Right ventricle myocardium inferior (tissue), 1 donor: ENCODE results near the gene RAB11FIP5. TPM values are rescaled to one million over a fixed set of nuclear protein-coding genes. Genes with fewer than 3 reads are reported as not detected.
"Not testable (repeated sequence)": the region's sequence is repeated elsewhere in the genome, so short reads cannot be mapped to it uniquely, and the experiment has no call there.

Experiments used
- ATAC-seq: fragments of 200-7000 bp; cut with Tn5 transposase; one replicate; pipeline ENCODE4 v1.9.1; 2020; ENCODE audit warnings: mild to moderate bottlenecking, moderate library complexity
- DNase-seq: peaks from one replicate; pipeline ENCODE4 v3.0.0; 2021; ENCODE audit errors: missing footprints
- intact Hi-C: fragments of 100-400 bp; cut with DNase I; formaldehyde crosslinking; loops from one replicate; pipeline ENCODE4 v1.11.0; 2022
- total RNA-seq: library from RNA; stranded (reverse); fragmentation: NEBNext Ultra II Directional; extraction: Animal tissue kit (Norgen Biotek cat#: 25700); gene quantifications from one replicate; pipeline ENCODE4 v1.2.1, GENCODE V29; 2021
- donor health status: DM: no; HTN: yes; CAD: no; lungs with severe emphysema.

RAB11FIP5 gene
- total RNA-seq, 1 donor from 2014 or later: 19.0 TPM

DNA sequence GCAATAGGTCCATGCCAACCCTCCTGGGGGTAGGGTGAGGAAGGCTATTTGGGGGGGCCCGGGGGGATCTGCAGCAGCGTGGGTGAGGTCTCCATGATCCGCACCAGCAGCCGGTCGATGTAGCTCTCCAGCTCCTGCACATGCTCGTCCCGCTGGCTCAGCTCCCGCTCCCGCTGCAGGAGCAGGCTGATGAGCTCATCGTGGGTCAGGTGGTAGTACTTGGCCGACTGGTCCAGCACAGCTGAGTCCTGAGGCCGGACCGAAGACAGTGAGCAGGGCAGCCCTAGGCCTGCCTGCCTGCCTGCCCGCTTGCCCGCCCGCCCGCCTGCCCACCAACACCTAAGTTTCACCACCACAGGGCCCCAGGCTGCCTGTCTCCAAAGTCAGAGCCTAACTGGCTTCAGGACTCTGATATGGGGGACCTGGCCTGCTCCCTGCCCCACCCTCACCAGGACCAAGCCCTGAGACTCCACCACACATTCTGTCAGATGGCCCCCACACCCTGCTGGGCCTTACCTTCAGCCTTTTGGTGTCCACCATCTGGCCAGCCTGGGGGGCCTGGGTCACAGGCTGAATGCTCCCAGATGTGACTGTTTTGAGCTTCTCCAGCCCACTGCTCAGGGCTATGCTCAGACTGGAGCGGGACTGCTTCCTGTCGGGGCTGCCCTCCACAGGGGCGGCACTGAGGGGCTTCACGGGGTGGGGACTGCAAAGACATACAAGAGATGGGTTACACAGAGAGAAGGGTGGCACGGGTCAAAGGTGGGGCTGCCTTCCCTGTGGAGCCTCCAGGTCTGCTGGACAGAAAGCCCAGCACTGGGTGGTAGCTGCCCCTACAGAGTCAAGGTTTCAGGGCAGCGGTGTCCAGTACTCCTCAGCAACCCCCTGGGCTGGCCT, 37.0 kb downstream of the RAB11FIP5 start:
- DNase-seq (no peak), ATAC-seq (no peak)
- intact Hi-C loops: no loop called here

DNA sequence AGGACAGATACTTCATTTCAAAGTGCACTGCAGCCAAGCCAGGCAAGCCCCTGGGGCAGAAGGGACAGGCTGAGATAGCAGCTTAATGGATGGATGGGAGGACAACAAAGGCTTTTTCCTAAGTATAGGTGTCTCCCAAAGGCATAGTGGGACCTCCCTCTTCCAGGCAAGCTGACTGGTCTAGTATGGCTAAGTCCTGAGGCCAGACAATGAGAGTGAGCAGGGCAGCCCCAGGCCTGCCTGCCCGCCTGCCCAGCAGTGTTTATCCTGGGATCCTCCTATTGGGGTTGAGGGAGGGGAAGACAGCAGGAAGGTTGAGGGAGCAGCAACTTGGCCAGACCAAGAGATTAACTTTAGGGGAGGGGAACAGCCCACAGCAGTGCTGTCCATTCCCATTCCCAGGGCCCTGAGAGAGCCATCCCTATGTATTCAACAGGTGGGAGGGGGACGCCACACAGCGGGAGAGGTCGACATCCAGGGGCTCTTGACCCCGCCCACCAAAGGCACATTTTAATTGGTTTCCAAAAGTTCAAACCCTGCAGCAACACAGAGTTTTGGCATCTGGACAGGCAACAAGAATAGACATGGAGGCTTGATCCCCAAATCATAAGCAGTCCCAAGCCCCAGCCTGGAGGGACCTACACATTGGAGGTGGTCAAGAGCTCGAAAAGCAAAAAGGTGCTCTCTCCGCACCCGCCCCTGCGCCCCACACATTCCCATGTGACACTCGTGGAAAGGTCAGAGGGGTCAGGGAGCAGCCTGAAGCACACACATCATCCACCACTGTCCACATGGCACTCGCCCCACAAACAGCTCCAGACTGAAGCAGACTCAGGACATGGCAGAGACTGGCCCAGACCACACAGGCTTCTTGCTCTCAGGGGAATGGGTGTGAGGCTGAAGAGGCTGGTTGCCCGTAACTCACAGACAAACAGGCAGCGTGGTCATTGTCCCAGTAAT, 38.4 kb downstream of the RAB11FIP5 start:
- intact Hi-C loops: loop anchor here (5.0 kb wide), 1 partner anchor 92 kb away; no protein-coding TSS in a partner anchor
- no peak for DNase-seq
- no peak for ATAC-seq

DNA sequence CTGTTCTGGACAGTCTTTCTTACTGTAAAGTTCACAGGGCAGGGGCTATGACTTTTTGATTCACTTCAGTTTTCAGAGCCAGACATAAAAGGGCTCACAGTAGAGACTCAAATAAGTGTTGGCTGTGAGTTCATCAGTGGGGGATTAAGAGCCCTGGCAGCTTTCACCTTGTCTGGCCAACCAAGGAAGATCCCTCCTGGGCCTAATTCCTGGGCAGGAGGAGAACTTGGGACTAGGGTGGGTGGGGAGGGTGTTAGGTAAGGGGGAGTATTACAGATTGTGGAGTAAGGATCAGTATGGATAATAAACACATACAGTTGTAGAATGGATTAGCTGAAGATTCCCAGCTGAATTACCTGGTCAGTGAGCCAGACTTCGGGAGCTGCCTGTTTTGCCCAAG, 40.3 kb downstream of the RAB11FIP5 start:
- intact Hi-C loops: loop anchor here (5.0 kb wide), 1 partner anchor 90 kb away; no protein-coding TSS in a partner anchor
- no peak for ATAC-seq
- DNase-seq: no peak

DNA sequence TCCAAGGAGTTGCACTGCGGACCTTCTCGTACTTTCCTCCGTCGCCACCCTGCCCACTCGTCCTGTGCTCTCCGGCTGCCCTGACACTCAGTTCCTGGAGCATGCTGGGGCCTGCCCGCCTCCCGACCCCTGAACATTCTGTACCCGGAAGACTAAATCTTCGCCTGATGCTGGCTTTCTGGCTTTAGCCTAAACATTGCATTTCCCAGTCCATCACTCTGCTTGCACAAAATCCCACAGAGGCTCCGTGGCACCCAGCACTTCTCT, 40.7 kb downstream of the RAB11FIP5 start:
- no peak for ATAC-seq
- intact Hi-C loops: loop anchor here (5.0 kb wide), 1 partner anchor 90 kb away; no protein-coding TSS in a partner anchor
- DNase-seq: no peak

DNA sequence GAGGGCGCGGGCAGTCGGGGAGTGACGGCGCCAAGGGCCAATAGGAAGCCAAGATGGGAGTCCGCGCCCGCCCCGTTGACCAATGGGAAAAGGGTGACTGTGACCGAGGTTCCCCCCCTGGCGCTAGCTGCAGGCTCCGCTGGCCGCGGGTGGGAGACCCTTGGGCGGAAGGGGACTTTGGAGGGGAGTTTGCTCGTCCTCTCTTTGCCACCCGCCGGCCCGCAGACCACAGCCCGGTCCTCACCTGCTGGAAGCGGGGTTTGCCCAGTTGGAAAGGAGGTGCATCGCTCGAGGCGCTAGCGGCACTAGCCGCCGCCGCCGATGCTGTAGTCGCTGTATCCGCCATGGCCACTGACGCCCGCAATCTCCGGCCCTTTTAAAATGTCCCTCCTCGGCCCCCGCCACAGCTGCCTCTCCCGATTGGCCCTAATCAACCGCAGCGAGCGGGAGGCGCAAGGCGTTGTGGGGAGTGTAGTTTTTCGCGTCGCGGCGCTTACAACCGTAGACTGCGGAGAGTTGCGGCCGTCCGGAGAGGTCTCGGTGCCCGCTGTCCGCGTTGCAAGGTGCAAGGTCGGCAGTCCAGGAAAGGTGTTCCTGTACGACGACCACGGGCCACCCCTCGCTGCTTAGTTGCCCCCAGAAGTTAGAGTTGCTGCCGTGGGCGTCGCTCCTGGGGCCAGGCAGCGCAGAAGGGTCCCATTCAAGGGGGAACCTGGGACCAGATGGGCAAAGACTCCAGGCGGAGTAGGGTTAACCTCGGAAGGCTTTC, 41.2 kb downstream of the RAB11FIP5 start, which contains the start of gene SFXN5:
Gene SFXN5 (minus strand): TSS at position 353 of the 769 bp plus-strand sequence. CDS start 7 bp downstream, at position 346.
- DNase-seq: peak; percentile 100
- ATAC-seq: peak; percentile 97
- intact Hi-C loops: loop anchor here (1.0 to 5.0 kb wide), 2 partner anchors 89 to 179 kb away; no protein-coding TSS in a partner anchor

DNA sequence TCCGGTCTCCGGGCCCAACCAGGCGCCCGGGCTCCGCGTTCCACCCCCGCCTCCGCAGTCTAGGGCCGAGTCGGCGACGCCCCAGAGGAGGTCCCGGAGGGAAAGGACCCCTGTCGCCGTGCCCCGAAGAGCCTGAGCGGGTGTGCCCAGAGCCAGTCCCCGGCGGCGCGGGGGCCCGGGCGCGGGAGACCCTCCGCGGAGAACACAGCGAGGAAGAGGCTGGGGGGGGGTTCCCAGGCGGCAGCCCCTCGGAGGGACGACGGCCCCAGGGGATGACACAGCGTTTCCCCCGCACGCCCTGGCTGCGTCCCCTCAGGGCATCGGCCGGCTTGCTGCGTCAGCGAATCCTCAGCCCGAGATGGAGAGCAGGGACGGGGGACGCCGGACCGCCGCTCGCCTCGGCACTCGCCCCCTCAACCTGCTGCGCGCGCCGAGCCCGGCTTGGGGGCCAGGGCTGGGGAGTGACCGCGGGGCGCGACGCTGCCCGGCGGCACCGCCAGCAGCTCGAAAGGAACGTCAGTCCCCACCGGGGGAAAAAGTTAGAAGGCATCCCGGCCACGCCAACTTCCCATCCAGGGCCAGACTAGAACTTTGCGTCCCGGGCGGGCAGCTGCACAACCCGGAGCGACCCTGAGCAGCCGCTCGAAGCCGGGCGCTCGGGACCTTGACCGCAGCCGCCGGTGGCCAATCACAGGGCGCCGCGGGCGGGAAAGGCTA, 41.9 kb downstream of the RAB11FIP5 start:
- no peak for DNase-seq
- peak; percentile 14 for ATAC-seq

DNA sequence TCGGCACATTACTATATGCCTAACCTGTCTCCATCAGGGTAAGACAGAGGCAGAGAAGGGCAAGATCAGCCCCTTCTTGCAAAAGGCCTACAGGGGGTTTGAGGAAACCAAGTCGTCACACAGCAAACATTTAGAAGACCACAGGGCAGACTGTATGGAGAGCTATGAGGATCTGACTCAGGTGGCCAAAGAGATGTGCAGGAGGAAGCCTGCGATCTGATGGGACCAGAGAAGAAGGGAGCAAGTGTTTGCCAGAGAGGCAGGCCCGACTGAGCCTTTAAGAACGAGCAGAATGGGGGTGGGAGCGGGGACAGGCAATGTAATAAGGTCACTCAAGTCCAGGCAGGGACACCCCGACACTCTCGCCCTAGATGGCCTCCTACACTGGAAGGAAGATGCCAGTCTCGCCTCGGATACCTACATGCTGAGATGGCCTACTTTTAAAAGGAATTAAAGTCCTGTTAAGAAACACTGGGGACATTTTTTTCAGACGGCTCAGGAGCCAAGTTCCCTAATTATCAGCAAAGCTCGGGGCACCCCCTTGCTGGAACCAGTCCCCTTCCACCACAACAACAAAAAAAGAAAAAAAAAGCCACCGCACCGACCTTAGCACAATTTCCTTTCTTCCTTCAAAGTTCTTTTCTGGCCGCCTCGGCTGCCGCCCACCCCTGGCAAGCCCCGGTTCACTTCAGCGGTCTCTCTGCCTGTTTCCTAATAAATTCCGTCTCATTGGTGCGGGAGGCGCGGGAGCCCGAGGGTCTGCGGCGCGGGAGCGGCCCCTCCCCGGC, 42.7 kb downstream of the RAB11FIP5 start:
- intact Hi-C loops: loop anchor here (5.0 kb wide), 1 partner anchor 88 kb away; no protein-coding TSS in a partner anchor
- DNase-seq (no peak), ATAC-seq (no peak)

More for the DNA sequence above, 41.9 kb downstream of the RAB11FIP5 start:
- intact Hi-C loops: loop anchor here (1.0 to 5.0 kb wide), 2 partner anchors 88 to 178 kb away; no protein-coding TSS in a partner anchor

DNA sequence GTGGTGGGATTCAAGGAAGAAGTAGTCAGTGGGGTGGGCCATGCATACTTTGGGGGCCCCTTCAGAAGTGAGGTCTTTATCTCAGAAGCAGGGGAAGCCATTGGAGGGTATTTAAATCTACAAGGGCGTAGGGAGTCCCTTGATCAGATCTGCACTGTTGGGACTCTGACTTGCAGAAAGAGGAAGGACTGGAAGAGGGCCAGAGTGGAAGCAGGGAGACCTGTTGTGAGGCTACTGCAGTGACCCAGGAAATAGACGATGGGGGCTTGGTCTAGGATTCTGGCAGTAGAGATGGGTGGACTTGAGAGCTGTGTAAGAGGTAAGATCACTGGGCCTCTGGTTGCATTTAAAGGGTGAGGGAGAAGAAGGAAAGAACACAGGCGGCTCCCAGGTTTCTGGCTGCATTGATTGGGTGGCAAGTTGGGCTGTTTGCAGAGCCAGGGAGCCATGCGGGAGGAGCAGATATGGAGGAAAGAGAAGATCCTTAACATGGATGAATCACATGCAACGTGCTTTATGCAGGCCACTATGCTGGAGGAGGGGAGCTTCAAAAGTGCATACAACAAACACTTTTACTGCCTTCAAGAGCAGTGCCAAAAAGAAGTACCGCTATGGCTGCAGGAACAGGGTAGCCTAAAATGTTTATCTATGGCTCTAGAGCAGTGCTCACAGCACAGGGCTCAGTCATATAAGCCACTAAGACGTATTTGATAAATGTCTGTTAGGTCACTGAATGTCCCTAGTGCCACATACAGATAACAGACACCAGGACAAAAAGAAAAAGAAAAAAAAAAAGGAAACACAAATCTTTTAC, 43.5 kb downstream of the RAB11FIP5 start:
- ATAC-seq (no peak), DNase-seq (no peak)
- intact Hi-C loops: no loop called here

DNA sequence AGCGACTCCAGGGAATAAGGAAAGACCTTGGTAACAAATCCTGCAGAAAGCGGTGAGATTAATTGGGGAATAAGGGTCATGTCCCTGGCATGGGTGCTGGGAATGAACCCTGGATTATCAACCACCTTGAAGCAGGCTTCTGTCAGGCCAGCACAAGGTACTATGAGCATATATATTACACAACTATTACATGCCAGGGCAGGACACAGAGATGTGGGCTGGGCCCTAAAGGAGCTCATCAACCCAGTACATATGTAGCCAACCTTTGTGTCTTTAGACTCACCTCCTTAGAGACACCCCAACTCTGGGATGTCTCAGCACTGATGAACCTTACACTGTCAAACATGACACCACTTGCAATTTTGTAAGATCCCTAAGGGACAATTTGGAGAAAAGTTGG, 44.6 kb downstream of the RAB11FIP5 start:
- no peak for DNase-seq
- intact Hi-C loops: no loop called here
- no peak for ATAC-seq

DNA sequence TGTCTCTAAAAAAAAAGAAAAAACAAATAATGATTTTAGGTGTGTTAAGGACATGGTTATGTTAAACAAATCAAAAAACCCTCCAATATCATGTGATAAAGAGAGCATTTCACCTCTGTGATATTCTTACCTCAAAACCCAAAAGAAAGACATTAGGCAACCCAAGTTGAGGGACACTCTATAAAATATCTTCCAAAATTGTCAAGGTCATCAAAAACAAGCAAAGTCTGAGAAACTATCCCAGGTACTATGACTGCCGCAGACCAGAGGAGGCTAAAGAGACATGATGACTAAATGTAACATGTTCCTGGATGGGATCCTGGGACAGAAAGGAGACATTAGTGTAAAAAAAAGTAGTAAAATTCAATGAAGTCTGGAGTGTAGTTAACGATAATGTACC, 45.7 kb downstream of the RAB11FIP5 start:
- intact Hi-C loops: no loop called here
- ATAC-seq: no peak
- no peak for DNase-seq

DNA sequence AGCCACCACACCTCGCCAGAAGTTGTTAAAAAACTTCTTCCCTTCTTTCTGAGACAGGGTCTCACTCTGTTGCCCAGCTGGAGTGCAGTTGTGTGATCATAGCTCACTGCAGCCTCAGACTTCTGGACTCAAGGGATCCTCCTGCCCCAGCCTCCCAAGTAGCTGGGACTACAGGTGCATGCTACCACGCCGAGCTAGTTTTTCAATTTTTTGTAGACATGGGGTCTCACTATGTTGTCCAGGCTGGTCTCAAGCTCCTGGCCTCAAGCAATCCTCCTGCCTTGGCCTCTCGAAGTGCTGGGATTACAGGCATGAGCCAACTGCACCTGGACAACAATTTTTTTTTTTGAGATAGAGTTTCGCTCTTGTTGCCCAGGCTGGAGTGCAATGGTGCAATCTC, 47.7 kb downstream of the RAB11FIP5 start:
- ATAC-seq, intact Hi-C loops, DNase-seq: not testable (repeated sequence)

DNA sequence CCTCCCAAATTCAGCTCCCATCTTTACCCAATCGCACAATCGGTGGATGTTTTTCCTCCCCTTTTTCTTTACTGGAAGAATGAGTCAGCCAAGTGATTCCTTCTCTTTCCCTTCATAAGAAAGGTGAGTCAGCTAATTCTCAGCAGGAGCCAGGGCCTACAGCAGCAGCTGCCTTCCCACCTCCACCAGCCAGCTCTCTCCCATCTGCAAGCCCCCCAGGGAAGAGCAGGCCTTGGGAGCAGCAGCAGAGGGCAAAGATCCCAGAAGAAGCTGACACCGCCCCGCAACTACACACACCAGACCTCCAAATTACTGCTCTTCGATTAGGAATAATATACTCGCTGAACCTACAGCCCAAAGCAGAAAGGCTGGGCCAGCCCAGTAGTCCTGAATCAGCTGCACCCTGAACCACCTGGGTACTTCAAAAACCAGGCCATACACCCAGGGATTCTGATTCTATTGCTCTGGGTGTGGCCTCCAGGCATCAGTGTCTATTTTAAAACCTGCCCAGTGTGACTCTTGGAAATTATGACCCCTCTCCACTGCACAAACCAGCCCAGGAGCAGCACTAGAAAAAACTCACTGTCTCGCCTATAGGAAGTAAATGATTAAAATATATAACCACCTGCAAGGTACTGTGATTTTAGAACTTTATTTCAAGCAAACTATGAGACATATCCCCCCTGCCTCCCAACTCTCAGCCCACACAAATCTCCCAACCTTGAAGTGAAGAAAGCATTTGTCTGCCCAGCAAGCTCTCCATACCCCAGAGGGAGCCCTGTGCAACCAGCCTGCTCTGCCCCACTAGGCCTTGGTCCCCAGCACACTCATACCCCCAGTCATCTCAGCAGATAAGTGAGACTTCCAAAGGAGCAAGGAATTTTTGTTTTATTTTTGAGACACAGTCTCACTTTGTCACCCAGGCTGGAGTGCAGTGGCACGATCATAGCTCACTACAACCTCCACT, 48.6 kb downstream of the RAB11FIP5 start:
- intact Hi-C loops: no loop called here
- ATAC-seq (peak; percentile 53), DNase-seq (no peak)

DNA sequence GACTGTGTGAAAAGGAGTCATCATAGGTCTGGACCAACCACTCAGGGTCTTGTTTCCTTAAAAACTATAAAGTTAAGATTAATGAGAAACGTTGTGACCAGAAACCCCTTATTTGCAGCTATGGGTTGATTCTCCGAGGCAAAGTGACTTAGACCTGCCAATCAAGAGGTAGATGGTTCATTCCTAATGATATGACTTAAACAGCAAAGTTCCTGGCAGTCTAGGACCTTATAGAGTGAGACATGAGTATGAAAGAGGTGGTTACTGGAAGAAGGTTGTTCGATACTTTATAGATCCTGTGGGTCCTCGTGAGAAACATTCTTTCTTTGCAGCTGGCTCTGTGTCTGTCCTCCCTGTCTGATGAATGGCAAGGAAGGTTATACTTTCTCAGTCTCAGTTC, 49.3 kb downstream of the RAB11FIP5 start:
- ATAC-seq (no peak), DNase-seq (no peak)
- intact Hi-C loops: no loop called here

DNA sequence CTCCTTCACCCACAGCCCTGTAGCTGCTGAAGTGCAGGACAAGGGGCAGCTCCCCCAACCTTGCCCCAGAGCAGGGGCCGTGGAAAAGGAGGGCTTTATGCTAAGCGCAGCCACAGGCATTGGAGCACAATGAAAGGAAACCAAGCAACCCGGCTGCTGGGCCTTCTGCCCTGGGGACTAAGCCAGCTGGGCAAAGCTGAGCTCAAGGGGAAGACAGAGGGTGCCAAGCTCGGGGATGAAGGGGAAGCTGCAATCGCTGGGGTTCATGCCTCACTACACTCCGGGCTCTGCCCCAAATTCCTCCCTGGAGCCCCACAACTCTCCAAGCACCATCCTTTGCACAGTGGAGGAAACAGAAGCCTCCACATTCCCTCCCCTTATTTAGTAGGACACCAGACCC, 53.6 kb downstream of the RAB11FIP5 start:
- intact Hi-C loops: no loop called here
- DNase-seq (no peak), ATAC-seq (no peak)

DNA sequence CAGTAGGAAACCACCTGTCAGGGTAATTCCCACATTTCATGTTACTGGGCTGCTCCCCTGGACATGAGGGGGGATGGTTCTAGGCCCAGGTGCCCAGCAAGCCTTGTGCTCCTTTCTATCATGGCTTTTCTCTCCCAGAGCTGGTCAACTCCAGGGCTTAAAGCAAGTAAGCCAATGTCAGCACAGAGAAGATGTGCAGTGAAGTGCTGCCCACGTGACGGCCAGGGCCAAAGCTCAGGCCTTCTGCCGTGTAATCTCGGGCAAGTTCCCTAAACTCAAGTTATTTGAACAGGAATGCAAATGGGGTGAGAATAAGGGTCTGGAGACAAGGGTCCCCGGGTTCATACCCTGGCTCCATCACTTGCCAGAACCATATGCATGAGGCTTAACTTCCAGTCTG, 57.8 kb downstream of the RAB11FIP5 start:
- DNase-seq (no peak), ATAC-seq (no peak)
- intact Hi-C loops: no loop called here
